Activated effector memory CD4-positive, alpha-beta T cell treated with Interleukin-2 at 50 U/mL for 16 hours (primary cell): ENCODE results near the gene CDKAL1.

Source experiments
- DNase-seq: peaks from one replicate; pipeline ENCODE4 v3.0.0-alpha.2; 2020

The CDKAL1 gene

DNA sequence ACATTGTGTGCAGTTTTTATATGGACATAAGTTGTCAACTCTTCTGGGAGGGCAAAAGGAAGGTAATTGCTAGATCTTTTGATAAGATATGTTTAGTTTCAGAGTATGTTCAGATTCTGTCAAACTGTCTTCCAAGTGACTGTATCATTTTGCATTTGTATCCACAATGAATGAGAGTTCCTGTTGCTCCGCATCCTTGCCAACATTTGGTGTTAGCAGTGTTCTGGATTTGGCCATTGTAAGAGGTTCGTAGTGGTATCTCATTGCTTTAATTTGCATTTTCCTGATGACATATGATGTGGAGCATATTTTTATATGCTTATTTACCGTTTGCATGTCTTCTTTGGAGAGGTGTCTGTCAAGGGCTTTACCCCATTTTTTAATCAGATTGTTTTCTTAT lies 150.2 kb downstream of the CDKAL1 start:
- no peak for DNase-seq

DNA sequence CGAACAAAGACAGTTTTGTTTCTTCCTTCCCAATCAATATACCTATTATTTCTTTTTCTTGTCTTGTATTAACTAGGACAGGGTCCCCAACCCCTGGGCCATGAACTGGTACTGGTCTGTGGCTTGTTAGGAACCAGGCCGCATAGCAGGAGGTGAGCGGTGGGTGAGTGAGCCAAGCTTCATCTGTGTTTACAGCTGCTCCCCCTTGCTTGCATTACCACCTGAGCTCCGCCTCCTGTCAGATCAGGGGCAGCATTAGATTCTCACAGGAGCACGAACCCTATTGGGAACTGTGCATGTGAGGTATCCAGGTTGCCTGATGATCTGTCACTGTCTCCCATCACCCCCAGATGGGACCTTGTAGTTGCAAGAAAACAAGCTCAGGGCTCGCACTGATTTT lies 151.9 kb downstream of the CDKAL1 start:
- no peak for DNase-seq

DNA sequence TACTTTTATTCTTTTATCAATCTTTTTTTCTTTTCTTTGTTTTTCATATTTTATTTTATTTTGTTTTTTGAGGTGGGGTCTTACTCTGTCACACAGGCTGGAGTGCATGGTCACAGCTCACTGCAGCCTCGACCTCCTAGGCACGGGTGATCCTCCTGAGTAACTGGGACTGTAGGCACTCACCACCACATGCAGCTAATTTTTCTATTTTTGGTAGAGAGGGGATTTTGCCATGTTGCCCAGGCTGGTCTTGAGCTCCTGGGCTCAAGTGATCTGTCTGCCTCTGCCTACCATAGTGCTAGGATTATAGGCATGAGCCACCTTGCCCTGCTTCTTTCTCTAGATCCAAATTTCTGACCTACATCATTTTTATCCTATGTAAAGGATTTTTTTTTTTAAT lies 153.2 kb downstream of the CDKAL1 start:
- no peak for DNase-seq

DNA sequence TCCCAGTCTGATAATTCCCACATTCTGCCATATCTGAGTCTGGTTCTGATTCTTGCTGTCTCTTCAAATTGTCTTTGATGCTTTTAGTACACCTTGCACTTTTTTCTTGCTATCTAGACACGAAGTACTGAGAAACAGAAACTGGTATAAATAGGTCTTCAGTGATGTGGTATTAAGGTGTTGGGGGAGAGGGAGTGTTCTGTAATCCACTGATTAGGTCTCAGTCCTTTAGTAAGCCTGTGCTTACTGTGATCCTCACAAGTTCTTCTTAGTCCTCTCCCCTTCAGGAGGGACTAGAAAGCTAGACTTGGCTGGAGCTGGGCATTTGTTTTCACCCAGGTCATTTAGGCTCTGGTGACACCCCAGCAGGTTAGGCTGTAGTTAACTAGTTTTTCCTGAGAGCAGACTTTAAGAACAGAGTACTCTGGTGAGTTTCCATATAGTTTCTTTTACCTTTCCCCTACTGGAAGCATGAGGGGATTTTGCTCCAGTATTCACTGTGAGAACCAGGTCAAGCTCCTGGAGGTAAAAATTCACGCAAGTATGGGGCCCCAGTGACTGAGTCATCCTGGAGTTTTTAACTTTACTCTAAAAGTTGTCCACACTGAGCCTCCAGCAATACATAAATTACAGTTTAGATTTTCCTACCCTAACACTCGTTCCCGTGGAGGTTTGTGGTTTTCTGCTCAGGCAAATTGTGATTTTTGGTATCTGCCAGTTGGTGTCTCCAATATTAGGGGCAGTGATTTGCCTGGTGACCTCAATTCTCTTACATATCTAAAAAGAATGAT lies 154.6 kb downstream of the CDKAL1 start:
- DNase-seq = no peak

DNA sequence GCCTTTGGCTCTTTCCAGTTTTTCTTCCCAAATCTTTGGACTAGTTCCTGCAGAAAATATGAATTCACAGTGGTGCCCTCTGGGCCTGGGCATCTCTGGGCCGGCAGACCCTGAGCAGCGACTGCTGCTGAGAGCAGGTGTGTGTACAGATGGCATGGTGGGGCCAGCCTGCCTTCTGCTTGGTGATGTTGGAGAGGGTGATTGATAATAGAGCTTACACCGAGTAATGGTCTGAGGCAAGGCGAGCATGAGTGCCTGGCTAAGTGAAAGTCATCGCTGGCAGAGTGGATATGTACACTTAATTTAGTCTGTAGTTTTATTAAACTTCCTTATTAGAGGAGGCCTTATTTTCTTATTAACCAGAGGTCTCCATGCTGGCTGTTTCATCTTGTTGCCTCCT lies 156.9 kb downstream of the CDKAL1 start:
- DNase-seq = no peak

DNA sequence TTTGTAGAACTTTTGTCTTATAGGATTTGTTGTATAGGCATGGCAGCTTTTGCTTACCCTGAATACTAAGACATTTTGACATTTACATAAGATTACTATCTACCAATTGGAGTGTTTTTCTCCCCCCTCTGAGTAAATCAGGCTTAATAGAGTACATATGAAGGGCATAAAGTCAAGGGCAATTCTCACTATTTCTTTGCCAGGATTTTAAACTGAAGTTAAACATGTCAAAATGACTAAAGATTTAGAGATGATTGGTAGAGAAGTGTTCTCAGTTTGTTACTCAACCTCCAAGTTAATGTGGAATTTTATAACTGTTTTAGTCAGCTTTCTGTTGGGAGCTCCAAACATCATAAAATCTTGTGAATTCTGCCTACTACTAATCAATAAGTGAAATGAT lies 157.8 kb downstream of the CDKAL1 start:
- DNase-seq = no peak

DNA sequence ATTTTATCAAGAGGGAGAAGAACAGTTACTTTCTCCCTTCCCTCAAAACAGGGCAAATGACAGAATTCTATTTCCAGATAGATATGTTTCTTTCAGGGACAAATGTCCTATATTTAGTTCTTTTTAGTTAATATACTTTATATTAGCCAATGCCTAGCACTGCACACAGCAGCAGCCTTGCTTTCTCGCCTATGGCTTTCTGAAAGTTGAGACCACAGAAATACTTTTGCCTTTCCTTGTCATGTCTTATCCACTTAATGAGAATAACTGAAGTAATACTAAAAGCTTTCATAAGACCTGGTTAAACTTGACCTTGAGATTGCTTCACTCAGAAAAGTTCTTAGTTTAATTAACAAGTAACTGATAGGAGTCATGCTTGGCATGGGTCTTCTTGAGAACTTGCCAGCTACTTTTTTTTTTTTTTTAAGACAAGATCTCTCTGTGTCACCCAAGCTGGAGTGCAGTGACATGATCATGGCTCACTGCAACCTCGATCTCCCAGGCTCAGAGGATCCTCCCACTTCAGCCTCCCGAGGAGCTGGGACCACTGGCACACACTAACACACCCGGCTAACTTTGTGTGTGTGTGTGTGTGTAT lies 159.3 kb downstream of the CDKAL1 start:
- DNase-seq = no peak

DNA sequence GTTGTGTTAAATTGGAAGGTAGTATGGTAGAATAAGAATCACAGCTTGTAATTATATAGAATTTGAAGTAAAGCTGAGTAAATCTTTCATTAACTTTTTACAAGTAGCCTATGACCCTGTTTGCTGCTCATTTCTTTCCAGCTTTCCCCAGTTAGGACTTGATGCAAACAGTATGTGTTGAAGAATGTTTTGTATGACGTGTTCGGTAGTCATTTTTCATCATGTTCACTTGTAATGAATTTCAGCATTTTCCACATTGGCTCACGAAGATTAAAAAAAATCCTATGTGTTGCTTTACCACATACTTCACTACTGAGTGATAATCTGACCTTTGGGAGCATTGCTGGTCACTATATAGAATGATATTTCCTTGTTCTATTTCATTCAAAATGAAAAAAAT lies 162.4 kb downstream of the CDKAL1 start:
- DNase-seq = no peak

DNA sequence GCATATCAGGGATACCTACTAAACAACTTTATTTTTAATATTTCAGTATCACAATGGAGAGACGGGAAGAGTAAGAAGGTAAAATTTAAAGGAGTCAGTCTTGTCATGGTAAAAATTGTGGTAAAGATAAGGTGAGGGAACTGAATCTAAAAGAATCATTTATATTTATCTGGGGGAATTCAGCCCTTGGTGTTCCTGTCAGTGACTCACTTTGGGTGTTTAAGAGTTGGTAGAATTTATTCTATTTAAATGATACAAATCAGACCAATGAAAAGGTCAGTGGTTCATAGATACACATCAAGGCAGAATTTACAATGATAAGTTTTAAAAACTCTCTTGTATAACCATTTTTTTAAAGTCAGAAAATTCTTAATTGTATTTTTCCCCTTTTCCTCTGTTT lies 164.4 kb downstream of the CDKAL1 start:
- no peak for DNase-seq

DNA sequence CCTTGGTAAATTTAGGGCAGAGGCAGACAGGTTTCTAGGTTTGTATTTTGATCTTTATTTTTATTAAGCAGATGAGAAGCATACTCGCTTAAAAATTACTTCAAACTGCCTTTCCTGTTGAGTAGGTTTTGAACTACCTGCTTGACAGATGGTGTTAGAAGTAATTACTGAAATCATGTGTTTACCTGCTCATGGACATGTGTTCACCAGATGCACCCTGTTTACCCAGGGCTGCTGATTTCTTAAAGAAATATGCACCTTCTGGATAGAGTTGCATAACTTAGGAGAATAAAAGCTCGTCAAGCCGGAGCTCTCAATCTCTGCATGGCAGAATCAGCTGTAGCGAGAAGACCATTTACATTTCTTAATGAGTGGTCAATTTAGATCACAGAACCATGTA lies 165.1 kb downstream of the CDKAL1 start:
- DNase-seq = no peak

DNA sequence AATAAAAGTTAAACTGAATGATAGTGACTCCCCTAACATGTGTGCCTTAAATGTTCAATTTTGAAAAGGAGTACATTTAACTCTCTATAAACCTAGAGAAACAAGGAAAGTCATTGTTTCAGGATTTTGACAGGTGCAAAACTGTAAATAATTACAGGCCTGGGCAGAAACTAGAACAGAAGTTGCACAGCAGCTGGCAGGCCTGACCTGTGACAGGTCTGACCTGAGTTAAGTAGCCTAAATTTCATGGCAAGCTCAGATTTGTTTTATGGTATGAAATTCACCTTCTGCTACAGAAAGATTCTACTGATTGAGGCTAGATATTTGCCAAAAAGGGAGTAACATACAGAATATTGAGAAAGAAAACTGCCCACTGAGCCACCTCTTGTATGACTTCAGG lies 166.1 kb downstream of the CDKAL1 start:
- no peak for DNase-seq

DNA sequence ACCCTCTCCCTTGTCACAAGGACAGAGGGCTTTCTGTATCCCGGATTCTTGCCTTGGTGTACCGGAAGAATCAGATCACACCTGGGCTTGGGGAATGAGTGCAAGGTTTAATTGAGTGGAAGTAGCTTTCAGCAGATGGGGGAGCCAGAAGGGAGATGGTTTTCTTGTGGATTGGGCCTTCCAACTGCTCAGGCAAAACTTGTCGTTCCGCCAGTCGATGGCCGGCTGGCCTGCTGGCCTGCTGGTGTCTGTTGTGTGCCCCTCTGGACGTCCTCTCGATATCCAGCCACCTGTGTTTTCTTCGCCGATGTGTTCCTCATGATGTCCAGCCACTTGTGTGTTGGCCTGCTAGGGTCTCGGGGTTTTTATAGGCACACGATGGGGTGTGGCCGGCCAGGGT lies 168.1 kb downstream of the CDKAL1 start:
- DNase-seq = no peak

DNA sequence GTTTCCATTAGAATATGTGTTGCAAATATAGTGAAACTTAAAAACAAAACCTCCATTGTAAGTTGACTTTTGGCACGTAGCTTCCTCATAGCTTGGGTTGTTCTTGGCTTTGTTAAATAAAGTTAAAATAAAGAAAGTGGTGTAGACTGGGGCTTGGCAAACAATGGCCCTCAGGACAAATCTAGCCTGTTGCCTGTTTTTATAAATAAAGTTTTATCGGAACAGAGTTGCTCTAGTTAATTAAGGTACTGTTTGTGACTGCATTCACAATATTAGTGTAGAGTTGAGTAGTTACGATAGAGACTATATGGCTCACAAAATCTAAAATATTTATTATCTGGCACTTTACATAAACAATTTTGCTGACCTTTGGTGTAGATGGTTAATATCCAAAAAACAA lies 168.8 kb downstream of the CDKAL1 start:
- no peak for DNase-seq

DNA sequence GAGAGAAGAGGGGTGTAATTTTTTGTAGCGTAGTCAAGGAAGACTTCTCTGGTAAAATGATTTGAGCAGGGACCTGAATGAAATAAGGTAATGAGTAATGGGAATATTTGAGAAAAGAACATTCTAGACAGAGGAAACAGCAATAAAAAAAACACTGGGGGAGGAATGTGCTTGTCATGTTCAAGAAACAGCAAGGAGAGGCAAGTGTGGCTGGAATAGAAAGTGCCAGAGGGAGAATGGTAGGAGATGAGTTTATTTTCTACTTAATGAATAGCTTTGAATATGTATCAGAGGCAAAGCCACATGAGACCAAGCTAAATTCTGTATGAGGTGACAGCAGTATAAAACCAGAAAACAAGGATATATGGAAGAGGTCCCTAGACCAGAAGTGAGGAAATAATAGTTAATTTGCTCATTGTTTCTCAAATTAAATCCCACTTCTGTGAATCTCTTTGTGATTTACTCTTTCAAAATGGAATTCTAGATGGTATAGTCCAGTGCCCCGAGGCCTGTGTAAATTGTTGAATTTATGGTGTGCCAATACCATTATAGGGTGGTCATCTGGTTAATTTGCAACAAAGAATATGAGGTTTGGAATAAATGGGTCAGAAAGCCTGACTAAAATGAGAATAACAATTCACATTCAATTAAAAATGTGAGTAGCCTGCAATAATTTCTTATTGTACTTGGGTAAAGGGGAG lies 170.2 kb downstream of the CDKAL1 start:
- no peak for DNase-seq

DNA sequence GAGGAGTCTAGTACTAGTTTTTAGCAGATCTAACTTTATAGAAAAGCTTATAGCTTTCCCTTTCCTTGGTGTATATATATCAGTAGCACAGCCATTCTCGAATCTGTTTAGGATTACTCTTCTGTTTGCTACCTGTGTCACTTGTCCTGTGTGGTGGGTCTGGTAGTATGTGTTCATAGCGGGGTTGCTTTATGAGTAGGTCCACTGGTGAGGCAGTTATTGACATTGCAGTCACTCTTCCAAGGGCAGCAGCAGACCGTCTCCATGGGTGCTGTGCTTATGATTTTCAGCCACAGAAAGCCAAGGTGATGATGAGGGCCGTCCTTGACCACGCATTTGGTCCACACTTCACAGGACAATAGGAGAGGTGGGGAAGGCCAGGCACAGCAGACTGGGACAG lies 171.5 kb downstream of the CDKAL1 start:
- no peak for DNase-seq

DNA sequence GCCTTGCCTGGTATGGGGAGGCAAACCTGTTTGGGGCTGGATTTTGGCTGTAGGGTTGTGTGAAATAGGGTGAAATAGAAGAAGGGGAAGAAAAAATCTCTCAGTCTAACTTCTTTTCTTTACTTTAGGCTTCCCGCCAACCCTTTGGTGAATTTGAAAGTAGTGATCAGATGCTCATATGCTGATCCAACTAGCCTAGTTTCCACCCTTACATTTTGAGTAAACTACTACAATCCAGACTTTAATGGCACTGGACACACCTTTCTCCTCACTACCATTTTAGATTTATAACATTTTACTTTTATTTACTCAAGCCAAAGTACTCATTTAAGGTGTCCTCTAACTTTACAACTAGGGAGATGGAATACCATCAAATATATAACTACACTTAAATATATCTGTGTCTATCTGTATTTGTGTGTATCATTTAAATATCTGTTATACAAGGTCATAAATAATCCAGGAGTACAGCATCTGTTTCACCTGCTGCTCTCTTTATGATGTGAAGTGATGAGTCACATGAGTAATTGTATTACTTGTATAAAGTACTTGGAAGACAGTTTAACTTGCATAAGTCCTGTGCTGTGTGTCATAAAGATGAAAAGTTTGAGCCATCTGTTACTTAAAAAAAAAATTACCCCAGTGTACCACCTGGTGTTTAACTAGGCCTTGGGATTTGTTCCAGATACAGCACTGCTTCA lies 172.1 kb downstream of the CDKAL1 start:
- DNase-seq = no peak

DNA sequence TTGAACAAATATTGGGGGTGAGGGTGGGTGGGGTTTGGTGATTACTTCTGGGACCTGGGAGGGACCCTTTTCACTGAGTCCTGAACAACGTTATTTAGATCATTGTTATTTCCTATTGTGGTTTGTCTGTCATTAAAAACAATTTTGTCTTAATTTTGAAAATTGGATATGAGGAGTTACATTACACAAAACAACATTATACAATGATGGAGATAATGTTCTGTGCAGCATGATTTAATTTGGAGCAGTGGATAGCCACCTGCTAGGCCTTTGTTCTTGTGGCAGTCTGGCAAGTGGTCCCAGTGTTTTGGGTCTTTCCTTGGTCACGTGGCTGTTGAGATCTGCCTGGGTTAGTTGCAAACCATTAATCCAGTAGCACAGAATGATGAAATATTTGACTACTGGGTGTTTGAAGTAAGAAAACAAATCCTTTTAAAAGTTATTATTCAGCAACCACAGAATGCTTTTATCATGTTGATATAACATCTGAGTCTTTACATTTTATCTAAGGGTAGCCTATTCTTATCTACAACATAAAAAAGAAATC lies 172.8 kb downstream of the CDKAL1 start:
- no peak for DNase-seq

DNA sequence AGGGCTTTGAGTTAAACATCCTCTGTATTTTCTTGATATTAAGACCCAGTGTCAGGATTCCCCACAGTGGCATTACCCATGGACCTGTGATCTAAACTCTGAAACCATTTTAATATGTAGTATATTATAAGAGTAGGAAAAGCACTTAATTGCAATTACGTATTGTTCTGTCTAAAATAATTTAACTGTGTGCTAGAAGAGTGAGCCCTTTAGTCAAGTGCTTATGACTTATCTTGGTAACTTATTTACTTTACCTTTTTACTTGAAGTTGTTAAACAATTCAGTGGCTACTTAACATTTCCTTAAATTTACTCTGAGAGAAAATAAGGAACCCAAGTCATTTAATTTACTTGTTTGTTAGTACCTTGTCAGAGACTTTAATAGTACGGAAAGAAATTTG lies 173.6 kb downstream of the CDKAL1 start:
- DNase-seq = no peak

DNA sequence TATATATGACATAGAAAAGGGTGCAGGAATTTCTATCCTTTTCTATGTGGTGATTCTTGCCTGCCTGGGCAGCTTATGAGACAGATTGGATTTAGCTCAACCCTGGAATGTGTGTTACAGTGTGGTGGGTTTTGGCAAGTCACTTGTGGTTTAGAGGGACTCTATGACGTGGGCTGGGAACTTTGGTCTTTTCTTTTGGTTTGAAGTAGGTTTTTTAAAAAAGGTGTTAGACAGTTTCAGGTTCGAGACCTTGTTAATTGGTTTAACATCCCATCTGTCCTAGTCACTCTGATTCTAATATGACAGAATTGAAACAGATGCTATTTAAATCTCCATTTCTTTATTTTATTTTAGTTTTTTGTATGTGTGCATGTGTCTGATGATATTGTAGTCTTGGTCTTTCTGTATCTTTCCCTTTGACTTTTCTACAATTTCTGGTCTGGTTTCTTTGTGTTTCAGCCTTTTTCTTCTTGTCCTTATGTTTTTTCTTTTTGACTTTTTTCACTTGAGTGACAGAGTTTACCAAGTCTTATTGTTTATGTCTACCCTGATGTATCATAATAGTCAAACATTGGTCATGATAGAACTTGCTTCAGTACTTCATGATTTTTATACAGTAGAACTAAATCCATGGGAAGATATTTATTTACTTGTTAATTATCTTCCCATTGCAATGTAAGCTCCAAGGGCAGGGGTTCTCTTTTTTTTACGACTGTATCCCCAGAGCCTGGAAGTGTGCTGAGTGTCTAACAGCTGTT lies 174.3 kb downstream of the CDKAL1 start:
- DNase-seq = no peak

DNA sequence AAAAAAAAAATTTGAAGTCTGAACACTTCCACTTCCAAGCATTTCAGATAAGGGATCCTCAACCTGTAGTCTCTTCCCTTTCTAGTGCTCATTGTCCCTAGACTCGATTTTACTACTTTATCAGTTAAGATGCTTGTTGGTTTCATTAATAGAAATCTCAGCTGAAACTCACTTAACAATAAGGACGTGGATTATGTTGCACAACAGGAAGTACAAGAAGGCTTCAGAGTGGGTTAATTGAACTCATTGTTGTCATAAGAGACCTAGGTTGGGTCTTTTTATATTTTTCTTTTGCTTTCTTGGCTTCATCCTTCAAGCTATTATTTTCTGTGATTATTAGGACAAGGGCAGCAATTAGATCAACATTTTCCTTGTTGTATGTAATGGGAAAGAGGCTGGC lies 175.2 kb downstream of the CDKAL1 start:
- no peak for DNase-seq

DNA sequence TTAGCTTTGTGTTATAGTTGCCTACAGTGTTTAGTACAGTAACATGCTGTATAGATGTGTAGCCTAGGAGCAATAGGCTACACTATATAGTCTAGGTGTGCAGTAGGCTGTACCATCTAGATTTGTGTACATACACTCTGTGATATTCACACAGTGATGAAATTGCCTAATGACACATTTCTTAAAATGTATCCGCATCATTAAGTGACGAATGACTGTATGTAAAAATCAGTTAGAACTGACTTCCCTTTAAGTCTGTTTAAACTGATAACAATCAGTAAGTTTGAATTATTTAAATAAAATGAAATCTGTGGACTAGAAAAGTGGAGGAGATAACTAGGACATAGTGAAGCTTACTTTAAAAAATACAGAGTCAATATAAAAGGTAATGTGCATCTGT lies 176.1 kb downstream of the CDKAL1 start:
- DNase-seq = no peak

DNA sequence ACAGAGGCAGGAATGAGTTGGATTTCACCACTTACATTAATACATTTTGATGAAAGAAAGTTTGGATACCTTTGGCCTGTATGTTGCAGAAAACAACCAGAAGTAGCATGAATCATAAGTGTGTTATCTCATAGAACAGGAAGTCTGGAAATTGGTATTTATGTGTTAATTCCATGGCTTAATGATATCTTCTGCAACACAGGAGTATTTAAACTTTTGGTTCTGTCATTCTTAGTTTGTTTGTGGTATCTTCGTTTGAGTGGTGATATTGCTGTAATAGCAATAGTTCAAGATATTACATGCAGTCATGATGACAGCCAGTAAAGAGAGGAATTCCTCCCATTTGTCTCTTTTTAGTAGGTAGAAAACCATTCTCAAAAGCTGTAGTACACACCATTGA lies 177.3 kb downstream of the CDKAL1 start:
- no peak for DNase-seq

DNA sequence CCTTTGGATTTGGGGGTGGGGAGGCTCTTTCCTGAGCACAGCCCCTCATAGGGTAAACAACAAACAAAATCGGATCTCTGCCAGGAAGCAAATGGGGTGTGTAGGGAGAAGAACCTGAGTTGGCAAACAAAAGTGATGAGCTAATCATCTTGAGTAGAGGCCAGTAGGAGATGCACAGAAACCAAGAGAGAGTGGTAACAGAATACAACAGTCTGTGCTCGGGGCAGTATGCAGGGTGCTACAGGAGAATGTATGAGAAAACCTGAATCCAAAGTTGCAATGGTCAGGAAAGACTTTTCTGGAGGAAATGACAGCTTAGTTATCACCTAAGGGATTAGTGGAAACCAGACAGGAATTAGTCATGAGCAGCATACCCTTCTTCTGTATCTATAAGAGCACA lies 177.8 kb downstream of the CDKAL1 start:
- no peak for DNase-seq
